Type B pancreatic cell (in vitro differentiated cells): ENCODE results near the gene ADI1. TPM values are rescaled to one million over a fixed set of nuclear protein-coding genes. Genes with fewer than 3 reads are reported as not detected.
"Not testable (repeated sequence)": the region's sequence is repeated elsewhere in the genome, so short reads cannot be mapped to it uniquely, and the experiment has no call there.

Experiments
- DNase-seq: peaks from one replicate; pipeline ENCODE4 v3.0.0; 2021; ENCODE audit warnings: mixed read lengths; ENCODE audit not compliant: unreplicated experiment; ENCODE audit errors: extremely low spot score
- H3K27ac Mint-ChIP-seq: 2 replicates; pipeline ENCODE4 v1.8.0; 2021; ENCODE audit warnings: mild to moderate bottlenecking, mixed read lengths
- H3K27me3 Mint-ChIP-seq: 2 replicates; pipeline ENCODE4 v1.8.0; 2021; ENCODE audit warnings: mixed read lengths
- H3K36me3 Mint-ChIP-seq: 2 replicates; pipeline ENCODE4 v1.8.0; 2021; ENCODE audit warnings: mixed read lengths
- H3K4me1 Mint-ChIP-seq: one replicate; pipeline ENCODE4 v1.8.0; 2021; ENCODE audit warnings: mixed read lengths; ENCODE audit not compliant: unreplicated experiment
- H3K4me3 Mint-ChIP-seq: 2 replicates; pipeline ENCODE4 v1.8.0; 2021; ENCODE audit warnings: mild to moderate bottlenecking, mixed read lengths
- H3K9me3 Mint-ChIP-seq: 2 replicates; pipeline ENCODE4 v1.8.0; 2021; ENCODE audit warnings: mixed read lengths
- total RNA-seq: library from RNA; stranded (reverse); gene quantifications from 2 replicates; pipeline ENCODE4 v1.2.1, GENCODE V29; 2021; ENCODE audit warnings: low replicate concordance
- TF ChIP-seq, protein P1 (sequence below): fragments of 200-600 bp; sonication (generic); conservative IDR thresholded peaks from 2 replicates; pipeline ENCODE4 v1.5.0; 2021; ENCODE audit warnings: antibody characterized with exemption, mild to moderate bottlenecking

ADI1 gene
- total RNA-seq, 1 donor from 2014 or later: 40.0 TPM

DNA sequence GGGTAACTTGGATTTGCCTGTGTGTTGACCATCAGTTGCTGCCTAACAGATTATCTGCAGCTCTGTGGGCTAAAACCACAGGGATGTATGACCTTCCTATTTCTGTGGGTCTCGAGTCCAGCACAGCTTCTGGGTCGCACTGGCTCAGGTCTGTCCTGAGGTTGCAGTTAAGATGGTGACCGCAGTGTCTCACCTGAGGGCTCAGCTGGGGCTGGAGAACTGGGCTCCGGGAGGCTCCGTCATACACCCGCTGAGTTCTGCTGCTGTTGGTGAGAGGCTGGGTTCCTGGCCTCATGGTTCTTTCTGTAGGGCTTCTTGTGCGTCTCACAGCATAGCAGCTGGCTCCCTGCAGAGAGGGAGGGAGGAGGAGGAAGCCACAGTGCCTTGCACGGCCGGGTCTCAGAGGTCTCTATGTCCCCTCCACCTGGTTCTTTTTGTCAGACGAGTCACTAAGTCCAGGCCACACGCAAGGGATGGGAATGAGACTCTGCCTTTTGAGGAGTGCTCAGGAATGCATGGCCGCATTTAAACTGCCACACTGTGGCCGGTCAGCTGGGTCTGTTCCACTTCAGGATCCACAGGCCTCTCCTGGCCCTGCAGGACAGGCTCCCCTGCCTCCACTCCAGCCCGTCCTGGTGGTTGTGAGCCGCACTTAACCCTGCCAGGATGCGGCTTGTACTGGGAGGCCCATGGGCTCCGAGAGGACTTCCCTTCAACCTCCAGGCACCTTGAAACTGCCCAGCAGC is 67.2 kb downstream of the ADI1 start:
- H3K27ac Mint-ChIP-seq: no peak overlapping the region
- H3K4me1 Mint-ChIP-seq: peaks cover 21% of the 10 kb centered on the region
- TF ChIP-seq, protein P1, sequence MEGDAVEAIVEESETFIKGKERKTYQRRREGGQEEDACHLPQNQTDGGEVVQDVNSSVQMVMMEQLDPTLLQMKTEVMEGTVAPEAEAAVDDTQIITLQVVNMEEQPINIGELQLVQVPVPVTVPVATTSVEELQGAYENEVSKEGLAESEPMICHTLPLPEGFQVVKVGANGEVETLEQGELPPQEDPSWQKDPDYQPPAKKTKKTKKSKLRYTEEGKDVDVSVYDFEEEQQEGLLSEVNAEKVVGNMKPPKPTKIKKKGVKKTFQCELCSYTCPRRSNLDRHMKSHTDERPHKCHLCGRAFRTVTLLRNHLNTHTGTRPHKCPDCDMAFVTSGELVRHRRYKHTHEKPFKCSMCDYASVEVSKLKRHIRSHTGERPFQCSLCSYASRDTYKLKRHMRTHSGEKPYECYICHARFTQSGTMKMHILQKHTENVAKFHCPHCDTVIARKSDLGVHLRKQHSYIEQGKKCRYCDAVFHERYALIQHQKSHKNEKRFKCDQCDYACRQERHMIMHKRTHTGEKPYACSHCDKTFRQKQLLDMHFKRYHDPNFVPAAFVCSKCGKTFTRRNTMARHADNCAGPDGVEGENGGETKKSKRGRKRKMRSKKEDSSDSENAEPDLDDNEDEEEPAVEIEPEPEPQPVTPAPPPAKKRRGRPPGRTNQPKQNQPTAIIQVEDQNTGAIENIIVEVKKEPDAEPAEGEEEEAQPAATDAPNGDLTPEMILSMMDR: no peak
- no peaks in the 10 kb centered on the region for H3K27me3 Mint-ChIP-seq
- DNase-seq: no peak
- H3K4me3 Mint-ChIP-seq: no peak overlapping the region
- H3K9me3 Mint-ChIP-seq: no peaks in the 10 kb centered on the region
- H3K36me3 Mint-ChIP-seq: peaks cover 28% of the 10 kb centered on the region

DNA sequence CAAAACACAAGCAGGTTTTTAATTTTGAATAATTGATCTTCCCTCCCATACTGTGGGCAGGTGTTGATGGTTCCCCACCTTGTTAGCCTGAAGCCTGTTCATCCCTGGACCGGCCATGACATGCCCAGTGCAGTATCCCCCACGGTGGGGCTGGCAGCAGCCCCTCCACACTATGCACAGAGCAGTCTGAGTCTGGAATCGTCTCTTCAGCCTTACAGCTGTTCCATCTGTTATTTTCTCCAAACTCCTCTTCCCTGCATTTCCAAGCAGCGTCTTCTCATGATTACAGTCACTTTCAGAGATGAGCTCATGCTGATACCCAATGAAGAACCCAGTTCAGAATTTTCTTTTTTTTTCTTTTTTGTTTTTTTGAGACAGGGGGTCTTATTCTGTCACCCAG is 68.2 kb downstream of the ADI1 start:
- H3K27ac Mint-ChIP-seq: peak overlapping the region; percentile 36
- TF ChIP-seq, protein P1: no peak
- no peak for DNase-seq
- H3K4me1 Mint-ChIP-seq: peaks cover 21% of the 10 kb centered on the region
- H3K27me3 Mint-ChIP-seq: no peaks in the 10 kb centered on the region
- H3K36me3 Mint-ChIP-seq: peaks cover 33% of the 10 kb centered on the region
- H3K4me3 Mint-ChIP-seq: no peak overlapping the region
- no peaks in the 10 kb centered on the region for H3K9me3 Mint-ChIP-seq

DNA sequence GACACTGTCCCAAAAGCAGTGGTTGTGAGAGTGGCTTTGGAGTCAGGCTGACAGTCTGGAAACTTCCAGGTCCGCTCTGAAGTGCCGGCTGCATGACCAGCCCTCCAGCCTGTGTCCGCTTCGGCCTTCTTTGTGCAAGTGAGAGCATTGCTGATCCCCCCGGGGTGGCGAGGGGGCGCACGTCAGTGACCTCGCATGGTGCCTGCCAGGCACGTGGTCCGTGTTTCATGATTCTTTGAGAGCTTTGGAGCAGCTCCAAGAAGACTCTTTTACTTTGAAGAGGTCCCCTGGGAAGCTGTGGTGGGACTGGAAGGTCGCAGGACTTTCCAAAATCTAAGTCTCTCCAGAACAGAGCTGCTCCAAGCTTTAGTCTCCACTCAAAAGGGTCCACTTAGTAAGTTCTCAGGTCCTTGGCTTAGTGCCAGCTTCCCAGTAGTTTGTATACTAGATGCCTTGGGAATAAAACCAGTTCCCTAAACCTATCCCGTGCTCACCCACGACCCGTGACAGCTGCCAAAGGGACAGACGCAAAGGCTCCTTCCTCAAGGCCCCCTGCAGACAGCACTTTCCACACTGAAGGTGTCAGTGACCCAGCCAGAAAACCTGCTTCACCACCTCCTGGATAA is 68.8 kb downstream of the ADI1 start:
- peak overlapping the region; percentile 36 for H3K27ac Mint-ChIP-seq
- no peak overlapping the region for H3K4me3 Mint-ChIP-seq
- H3K36me3 Mint-ChIP-seq: peaks cover 33% of the 10 kb centered on the region
- H3K9me3 Mint-ChIP-seq: no peaks in the 10 kb centered on the region
- DNase-seq: no peak
- peaks cover 21% of the 10 kb centered on the region for H3K4me1 Mint-ChIP-seq
- H3K27me3 Mint-ChIP-seq: no peaks in the 10 kb centered on the region
- TF ChIP-seq, protein P1: no peak

DNA sequence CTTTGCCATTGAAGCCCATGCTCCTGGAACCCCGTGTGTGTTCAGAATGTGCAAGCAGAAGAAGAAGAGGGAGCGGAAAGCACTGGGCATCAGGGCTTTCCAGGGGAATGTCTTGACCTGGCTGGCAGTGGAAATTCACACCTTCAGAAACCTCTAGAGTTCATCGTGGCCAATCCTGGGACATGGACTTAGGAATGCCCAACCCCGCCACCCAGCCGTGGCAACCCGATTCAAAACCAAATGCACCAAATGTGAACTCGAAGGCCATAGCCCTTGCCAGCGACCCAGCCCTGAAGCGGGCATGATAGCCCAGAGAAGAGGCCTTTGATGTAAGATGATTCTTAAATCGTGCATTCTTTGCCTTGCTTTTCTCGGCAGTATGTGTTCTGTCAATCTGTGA is 69.4 kb downstream of the ADI1 start:
- no peak overlapping the region for H3K27ac Mint-ChIP-seq
- peaks cover 33% of the 10 kb centered on the region for H3K36me3 Mint-ChIP-seq

DNA sequence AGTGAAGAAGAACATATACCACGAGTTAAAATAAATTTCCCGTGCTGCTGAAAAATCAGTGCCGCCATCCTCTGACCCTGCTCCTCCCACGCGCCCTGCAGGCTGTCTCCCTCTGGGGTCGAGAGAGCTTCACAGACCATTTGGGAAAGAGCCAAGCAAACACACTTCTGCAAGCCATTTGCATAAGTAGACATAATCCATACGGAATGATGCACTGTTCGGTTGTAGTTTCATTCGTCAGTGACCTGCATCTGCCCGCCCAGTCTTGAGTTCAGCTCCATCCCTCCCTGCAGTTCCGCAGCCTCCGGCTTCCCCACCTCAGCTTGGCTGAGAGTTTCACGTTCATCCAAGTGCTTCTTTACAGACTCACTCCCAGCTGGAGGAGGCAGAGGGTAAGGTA is 70.2 kb downstream of the ADI1 start:
- TF ChIP-seq, protein P1: no peak
- peaks cover 33% of the 10 kb centered on the region for H3K36me3 Mint-ChIP-seq
- H3K9me3 Mint-ChIP-seq: no peaks in the 10 kb centered on the region
- H3K27ac Mint-ChIP-seq: no peak overlapping the region
- no peak overlapping the region for H3K4me3 Mint-ChIP-seq
- no peak for DNase-seq
- peaks cover 21% of the 10 kb centered on the region for H3K4me1 Mint-ChIP-seq
- no peaks in the 10 kb centered on the region for H3K27me3 Mint-ChIP-seq

More for the DNA sequence above, 69.4 kb downstream of the ADI1 start:
- no peak for DNase-seq
- H3K27me3 Mint-ChIP-seq: no peaks in the 10 kb centered on the region
- no peak overlapping the region for H3K4me3 Mint-ChIP-seq
- H3K9me3 Mint-ChIP-seq: no peaks in the 10 kb centered on the region
- H3K4me1 Mint-ChIP-seq: peaks cover 21% of the 10 kb centered on the region
- TF ChIP-seq, protein P1: no peak

DNA sequence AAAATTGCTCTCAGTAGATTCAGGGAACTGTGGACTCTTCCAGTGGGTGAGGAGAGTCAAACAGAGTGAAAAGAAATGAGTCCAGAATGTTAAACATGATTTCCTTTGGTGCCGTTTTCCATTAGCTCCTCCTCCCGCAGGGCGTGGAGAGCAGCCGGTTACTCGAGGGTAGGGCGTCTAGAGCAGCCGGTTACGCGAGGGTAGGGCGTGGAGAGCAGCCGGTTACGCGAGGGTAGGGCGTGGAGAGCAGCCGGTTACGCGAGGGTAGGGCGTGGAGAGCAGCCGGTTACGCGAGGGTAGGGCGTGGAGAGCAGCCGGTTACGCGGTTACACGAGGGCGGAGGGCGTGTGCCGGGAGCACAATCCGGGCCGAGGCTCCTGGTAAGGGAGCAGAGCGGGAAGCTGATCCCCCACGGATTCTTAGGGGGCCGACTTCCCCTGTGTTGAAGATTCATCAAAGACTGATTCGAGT is 70.9 kb downstream of the ADI1 start:
- H3K4me1 Mint-ChIP-seq: peaks cover 21% of the 10 kb centered on the region
- H3K4me3 Mint-ChIP-seq, H3K9me3 Mint-ChIP-seq, H3K27ac Mint-ChIP-seq, H3K27me3 Mint-ChIP-seq, DNase-seq: not testable (repeated sequence)
- H3K36me3 Mint-ChIP-seq: peaks cover 28% of the 10 kb centered on the region
